ENCODE results near the gene AIFM1. TPM values are rescaled to one million over a fixed set of nuclear protein-coding genes. Genes with fewer than 3 reads are reported as not detected.

AIFM1 gene
- total RNA-seq, 1 experiment from 2014 or later = 69.4 TPM

DNA sequence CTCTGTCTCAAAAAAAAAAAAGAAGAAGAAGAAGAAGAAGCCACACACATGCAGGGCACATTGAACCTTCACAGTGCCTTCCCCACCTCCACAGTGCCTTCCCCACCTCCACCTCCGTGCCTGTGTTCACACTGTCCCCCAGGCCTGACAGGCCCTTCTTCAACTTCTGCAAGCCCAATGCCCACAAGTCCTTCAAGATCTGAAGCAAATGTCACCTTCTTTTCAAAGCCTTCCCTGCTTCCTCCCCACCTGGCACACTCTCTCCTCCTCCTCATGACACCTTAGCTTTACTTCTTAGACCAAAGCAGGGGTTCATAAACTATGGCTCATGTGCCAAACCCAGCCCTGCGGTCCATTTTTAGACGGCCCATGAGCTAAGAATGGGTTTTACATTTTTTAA is 75.3 kb downstream of the AIFM1 start:
- Histone ChIP-seq H3K4me1 (ENCODE audit: insufficient read depth, low read length, poor library complexity, severe bottlenecking) (no peaks in the 10 kb centered on the region), H3K27me3 (replicated peaks; ENCODE audit: insufficient read depth, low read depth, low read length, poor library complexity) (no peaks in the 10 kb centered on the region), H3K9me3 (ENCODE audit: low read depth, low read length, poor library complexity, severe bottlenecking) (no peaks in the 10 kb centered on the region), H3K27ac (ENCODE audit: low read depth, low read length, poor library complexity, severe bottlenecking) (no peak overlapping the region), H3K36me3 (ENCODE audit: insufficient read depth, low read length, poor library complexity, severe bottlenecking) (no peaks in the 10 kb centered on the region), H3K4me3 (ENCODE audit: low read depth, low read length, poor library complexity, severe bottlenecking) (no peak overlapping the region)
- BruUV-seq (replicated peaks) = no TSS peak
- intact Hi-C loops (cut with micrococcal nuclease; ENCODE audit: unreplicated experiment) = no loop called here
- DNase-seq (ENCODE audit: low spot score) = no peak
- CTCF ChIA-PET = no interaction called here
- POLR2A ChIA-PET (ENCODE audit: low non-redundant PET) = no interaction called here
- TF ChIP-seq, protein P1, sequence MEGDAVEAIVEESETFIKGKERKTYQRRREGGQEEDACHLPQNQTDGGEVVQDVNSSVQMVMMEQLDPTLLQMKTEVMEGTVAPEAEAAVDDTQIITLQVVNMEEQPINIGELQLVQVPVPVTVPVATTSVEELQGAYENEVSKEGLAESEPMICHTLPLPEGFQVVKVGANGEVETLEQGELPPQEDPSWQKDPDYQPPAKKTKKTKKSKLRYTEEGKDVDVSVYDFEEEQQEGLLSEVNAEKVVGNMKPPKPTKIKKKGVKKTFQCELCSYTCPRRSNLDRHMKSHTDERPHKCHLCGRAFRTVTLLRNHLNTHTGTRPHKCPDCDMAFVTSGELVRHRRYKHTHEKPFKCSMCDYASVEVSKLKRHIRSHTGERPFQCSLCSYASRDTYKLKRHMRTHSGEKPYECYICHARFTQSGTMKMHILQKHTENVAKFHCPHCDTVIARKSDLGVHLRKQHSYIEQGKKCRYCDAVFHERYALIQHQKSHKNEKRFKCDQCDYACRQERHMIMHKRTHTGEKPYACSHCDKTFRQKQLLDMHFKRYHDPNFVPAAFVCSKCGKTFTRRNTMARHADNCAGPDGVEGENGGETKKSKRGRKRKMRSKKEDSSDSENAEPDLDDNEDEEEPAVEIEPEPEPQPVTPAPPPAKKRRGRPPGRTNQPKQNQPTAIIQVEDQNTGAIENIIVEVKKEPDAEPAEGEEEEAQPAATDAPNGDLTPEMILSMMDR (conservative IDR thresholded peaks at IDR 0.05; ENCODE audit: low read depth, low read length) = no peak
- TF ChIP-seq EZH2 (IDR thresholded peaks at IDR 0.05; ENCODE audit: borderline replicate concordance, low read depth, low read length, poor library complexity, severe bottlenecking) = no peak

DNA sequence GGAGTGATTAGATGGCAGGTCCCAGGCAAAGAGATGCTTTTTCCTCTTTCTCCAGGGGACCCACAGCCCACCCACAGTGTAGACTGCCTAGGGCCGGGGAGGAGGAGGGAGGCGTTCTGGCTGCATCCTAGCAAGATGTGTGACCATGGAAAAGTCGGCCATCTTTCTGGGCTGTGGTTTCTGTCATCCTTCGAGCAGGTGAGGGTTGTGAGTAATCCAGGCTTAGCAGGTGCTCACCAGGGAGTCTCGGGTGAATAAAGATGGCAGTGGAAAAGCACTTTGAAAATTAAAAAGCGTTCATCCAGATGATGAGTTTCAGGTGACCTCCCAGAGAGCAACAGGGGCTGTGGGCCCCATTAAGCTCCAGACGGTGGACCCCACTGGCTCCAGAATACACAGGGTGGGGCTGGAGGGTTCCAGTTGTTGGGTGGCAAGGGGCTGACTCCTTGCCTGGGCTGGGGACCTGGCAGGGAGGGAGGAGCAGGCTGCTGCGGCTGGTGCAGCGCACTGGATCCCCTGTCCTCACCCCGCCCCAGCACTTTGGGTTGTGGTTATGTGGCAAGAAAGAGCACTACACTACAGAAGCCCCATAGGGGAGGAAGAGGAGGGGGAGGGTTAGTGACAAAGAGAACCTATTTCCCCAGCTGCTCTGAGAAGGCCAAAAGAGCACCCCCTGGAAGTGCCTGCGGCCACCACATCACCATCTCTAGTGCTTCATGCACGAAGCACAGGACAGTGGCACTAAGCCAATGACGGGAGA is 79.0 kb downstream of the AIFM1 start:
- no peaks in the 10 kb centered on the region for H3K9me3 ChIP-seq (ENCODE audit: low read depth, low read length, poor library complexity, severe bottlenecking)
- ChIA-PET CTCF (no interaction called here), POLR2A (ENCODE audit: low non-redundant PET) (no interaction called here)
- TF ChIP-seq EZH2 (IDR thresholded peaks at IDR 0.05; ENCODE audit: borderline replicate concordance, low read depth, low read length, poor library complexity, severe bottlenecking) = no peak
- TF ChIP-seq, protein P1 (conservative IDR thresholded peaks at IDR 0.05; ENCODE audit: low read depth, low read length) = no peak
- H3K27ac ChIP-seq (ENCODE audit: low read depth, low read length, poor library complexity, severe bottlenecking) = no peak overlapping the region
- intact Hi-C loops (cut with micrococcal nuclease; ENCODE audit: unreplicated experiment) = no loop called here
- no peak overlapping the region for H3K4me3 ChIP-seq (ENCODE audit: low read depth, low read length, poor library complexity, severe bottlenecking)
- DNase-seq (ENCODE audit: low spot score) = no peak
- no peaks in the 10 kb centered on the region for H3K36me3 ChIP-seq (ENCODE audit: insufficient read depth, low read length, poor library complexity, severe bottlenecking)
- H3K4me1 ChIP-seq (ENCODE audit: insufficient read depth, low read length, poor library complexity, severe bottlenecking) = no peaks in the 10 kb centered on the region
- no peaks in the 10 kb centered on the region for H3K27me3 ChIP-seq (replicated peaks; ENCODE audit: insufficient read depth, low read depth, low read length, poor library complexity)
- BruUV-seq (replicated peaks) = no TSS peak

DNA sequence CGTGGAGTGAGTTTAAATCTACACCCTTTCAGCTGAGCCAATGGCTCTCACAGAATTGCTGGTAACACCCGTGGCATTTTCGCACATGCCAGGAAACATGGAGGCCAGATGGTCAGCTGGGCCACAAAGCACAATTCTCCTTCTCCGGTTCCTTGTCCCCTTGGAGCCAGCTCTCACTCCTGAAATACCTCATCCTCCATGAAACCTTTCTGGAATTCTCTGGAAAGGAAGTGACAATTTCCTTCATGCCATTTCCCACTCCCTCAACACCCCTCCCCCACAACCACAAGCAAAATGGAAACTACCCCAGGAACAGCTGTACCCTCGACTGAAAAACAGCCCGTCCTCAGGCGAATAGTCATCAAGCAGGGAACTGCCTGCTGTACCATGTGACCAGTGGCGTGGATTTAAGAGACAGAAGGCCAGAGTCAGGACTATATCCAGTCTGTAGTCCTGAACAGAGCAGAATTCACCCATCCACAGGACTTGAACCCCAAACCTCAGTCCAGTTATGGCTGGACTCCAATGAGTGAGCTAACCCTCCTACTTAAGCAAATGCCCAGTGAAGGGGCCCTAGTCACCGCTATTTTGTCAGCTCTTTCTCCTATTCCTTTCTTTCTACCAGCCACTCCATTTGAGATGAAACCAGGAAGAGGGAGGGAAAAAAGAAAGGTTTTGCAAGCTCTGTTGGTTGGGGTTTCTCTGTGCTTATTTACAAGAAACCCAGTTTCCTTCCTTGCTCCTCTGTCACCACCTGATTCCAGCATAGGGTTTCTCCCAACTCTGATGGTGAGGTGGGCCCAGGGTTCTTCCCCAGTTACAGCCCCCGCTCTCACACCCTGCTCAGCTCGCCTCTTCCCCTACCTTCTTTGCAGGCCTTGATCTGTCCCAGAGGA is 79.8 kb downstream of the AIFM1 start:
- Histone ChIP-seq H3K9me3 (ENCODE audit: low read depth, low read length, poor library complexity, severe bottlenecking) (no peaks in the 10 kb centered on the region), H3K27me3 (replicated peaks; ENCODE audit: insufficient read depth, low read depth, low read length, poor library complexity) (no peaks in the 10 kb centered on the region), H3K4me1 (ENCODE audit: insufficient read depth, low read length, poor library complexity, severe bottlenecking) (no peaks in the 10 kb centered on the region), H3K36me3 (ENCODE audit: insufficient read depth, low read length, poor library complexity, severe bottlenecking) (no peaks in the 10 kb centered on the region), H3K27ac (ENCODE audit: low read depth, low read length, poor library complexity, severe bottlenecking) (no peak overlapping the region), H3K4me3 (ENCODE audit: low read depth, low read length, poor library complexity, severe bottlenecking) (no peak overlapping the region)
- intact Hi-C loops (cut with micrococcal nuclease; ENCODE audit: unreplicated experiment) = no loop called here
- no peak for DNase-seq (ENCODE audit: low spot score)
- ChIA-PET CTCF (no interaction called here), POLR2A (ENCODE audit: low non-redundant PET) (no interaction called here)
- TF ChIP-seq, protein P1 (conservative IDR thresholded peaks at IDR 0.05; ENCODE audit: low read depth, low read length) = no peak
- TF ChIP-seq EZH2 (IDR thresholded peaks at IDR 0.05; ENCODE audit: borderline replicate concordance, low read depth, low read length, poor library complexity, severe bottlenecking) = no peak
- BruUV-seq (replicated peaks) = no TSS peak
